MG63 (cell line): ENCODE measurements around the gene DCXR. TPM values are rescaled to one million over a fixed set of nuclear protein-coding genes. Genes with fewer than 3 reads are reported as not detected.
A peak's percentile ranks its signal among the peaks of the same experiment; 100 is the strongest.

Experiments used
- DNase-seq: peaks from one replicate; pipeline ENCODE4 v3.0.0-alpha.2; 2020
- H3K27me3 ChIP-seq: fragments of 250-450 bp; sonication (Bioruptor Pico); 2 replicates; pipeline ENCODE4 v1.5.1; 2020; ENCODE audit warnings: mild to moderate bottlenecking, moderate library complexity
- H3K36me3 ChIP-seq: fragments of 250-450 bp; sonication (Bioruptor Pico); 2 replicates; pipeline ENCODE4 v1.5.1; 2020; ENCODE audit warnings: mild to moderate bottlenecking, moderate library complexity
- H3K4me3 ChIP-seq: fragments of 250-450 bp; sonication (Bioruptor Pico); 2 replicates; pipeline ENCODE4 v1.5.1; 2020; ENCODE audit warnings: mild to moderate bottlenecking, moderate library complexity
- H3K9me3 ChIP-seq: fragments of 250-450 bp; sonication (Bioruptor Pico); 2 replicates; pipeline ENCODE4 v1.5.1; 2020; ENCODE audit warnings: mild to moderate bottlenecking, moderate library complexity
- total RNA-seq: library from RNA; depleted of rRNA; stranded (reverse); fragments of >200 nt; shearing (Covaris generic); gene quantifications from 2 replicates; pipeline ENCODE4 v1.2.3, GENCODE V29; 2014; ENCODE audit warnings: low replicate concordance

Gene DCXR
- total RNA-seq, 1 experiment from 2014 or later, result 73.1 TPM

GRCh38 chr17:82060614-82061013 lies 23.1 kb upstream of the DCXR start:
- no peak for DNase-seq
- no peaks in the 10 kb centered on the region for H3K27me3 ChIP-seq
- H3K4me3 ChIP-seq, result no peak overlapping the region
- H3K9me3 ChIP-seq, result no peaks in the 10 kb centered on the region
- H3K36me3 ChIP-seq, result peaks cover 90% of the 10 kb centered on the region

- no peaks in the 10 kb centered on the region for H3K27me3 ChIP-seq
- DNase-seq, result no peak
- no peak overlapping the region for H3K4me3 ChIP-seq
- no peaks in the 10 kb centered on the region for H3K9me3 ChIP-seq
- peaks cover 92% of the 10 kb centered on the region for H3K36me3 ChIP-seq
Measured at GRCh38 chr17:82060001-82060380, 22.5 kb upstream of the DCXR start.

DNA sequence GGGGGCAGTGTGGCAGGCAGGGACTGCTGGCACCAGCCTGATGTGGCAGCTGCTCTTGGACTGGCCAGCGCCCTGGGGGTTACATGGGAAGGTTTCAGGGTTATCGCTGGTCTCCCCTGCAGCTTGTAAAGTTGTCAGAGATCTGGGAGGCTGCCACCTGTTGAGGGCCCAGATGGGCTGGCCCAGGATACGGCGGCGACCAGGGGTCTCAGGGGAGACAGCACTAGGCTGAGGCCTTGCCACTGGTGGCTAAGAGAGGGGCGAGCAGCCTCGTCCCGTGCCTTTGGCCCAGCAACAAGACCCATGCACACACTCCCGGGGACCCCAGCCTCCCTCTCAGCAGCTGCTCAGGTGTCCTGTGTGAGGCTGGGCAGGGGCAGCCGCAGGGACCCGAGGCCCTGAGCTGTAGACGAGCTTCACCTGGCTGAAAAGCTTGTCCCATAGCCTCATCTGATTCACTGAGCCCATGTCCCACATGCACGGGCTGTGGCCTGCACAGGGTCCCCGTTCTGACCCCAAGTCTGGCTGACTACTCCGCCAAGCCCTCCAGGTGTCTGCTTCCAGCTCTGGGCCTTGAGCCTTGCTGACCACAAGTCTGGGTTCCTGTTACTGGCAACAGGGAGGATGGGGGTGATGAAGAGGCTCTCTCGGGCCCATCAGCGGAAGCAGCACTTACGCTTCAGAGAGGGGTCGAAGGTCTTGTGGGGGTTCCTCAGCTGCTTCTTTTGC lies 21.9 kb upstream of the DCXR start:
- Histone ChIP-seq H3K36me3 (peaks cover 92% of the 10 kb centered on the region), H3K4me3 (no peak overlapping the region), H3K9me3 (no peaks in the 10 kb centered on the region), H3K27me3 (no peaks in the 10 kb centered on the region)
- no peak for DNase-seq

DNA sequence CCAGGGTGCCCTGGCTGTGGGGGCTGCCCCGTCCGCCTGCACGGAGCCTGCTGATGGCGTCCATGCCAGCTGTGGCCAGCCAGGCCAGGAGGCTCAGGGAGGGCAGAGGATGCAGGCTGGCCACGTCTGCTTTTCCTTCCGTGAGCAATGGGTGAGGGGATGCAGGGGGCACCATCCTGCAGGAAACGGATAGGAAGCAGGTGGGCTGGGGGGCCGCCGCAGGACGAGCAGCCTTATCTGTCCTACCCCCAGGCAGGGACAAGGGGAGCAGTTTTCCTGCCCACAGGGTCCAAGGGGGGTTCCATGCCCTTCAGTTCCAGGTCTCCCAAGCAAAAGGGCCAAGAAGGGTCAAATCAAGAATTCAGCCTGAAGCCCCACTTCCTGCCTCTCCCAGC lies 21.4 kb upstream of the DCXR start:
- DNase-seq, result no peak
- Histone ChIP-seq H3K36me3 (peaks cover 92% of the 10 kb centered on the region), H3K4me3 (no peak overlapping the region), H3K9me3 (no peaks in the 10 kb centered on the region), H3K27me3 (no peaks in the 10 kb centered on the region)

- Histone ChIP-seq H3K36me3 (peaks cover 92% of the 10 kb centered on the region), H3K9me3 (no peaks in the 10 kb centered on the region), H3K27me3 (no peaks in the 10 kb centered on the region), H3K4me3 (no peak overlapping the region)
- no peak for DNase-seq
Measured at GRCh38 chr17:82058230-82058854, 20.8 kb upstream of the DCXR start.

- H3K36me3 ChIP-seq, result peaks cover 81% of the 10 kb centered on the region
- DNase-seq, result no peak
- no peak overlapping the region for H3K4me3 ChIP-seq
Measured at GRCh38 chr17:82056729-82057621, 19.5 kb upstream of the DCXR start.

GRCh38 chr17:82055965-82056728 lies 18.6 kb upstream of the DCXR start:
- Histone ChIP-seq H3K9me3 (no peaks in the 10 kb centered on the region), H3K27me3 (no peaks in the 10 kb centered on the region), H3K36me3 (peaks cover 76% of the 10 kb centered on the region), H3K4me3 (no peak overlapping the region)
- no peak for DNase-seq

More at GRCh38 chr17:82056729-82057621, 19.5 kb upstream of the DCXR start:
- Histone ChIP-seq H3K27me3 (no peaks in the 10 kb centered on the region), H3K9me3 (no peaks in the 10 kb centered on the region)

GRCh38 chr17:82055023-82055964 lies 17.8 kb upstream of the DCXR start:
- Histone ChIP-seq H3K36me3 (peaks cover 71% of the 10 kb centered on the region), H3K4me3 (no peak overlapping the region), H3K9me3 (no peaks in the 10 kb centered on the region), H3K27me3 (no peaks in the 10 kb centered on the region)
- DNase-seq, result no peak

DNA sequence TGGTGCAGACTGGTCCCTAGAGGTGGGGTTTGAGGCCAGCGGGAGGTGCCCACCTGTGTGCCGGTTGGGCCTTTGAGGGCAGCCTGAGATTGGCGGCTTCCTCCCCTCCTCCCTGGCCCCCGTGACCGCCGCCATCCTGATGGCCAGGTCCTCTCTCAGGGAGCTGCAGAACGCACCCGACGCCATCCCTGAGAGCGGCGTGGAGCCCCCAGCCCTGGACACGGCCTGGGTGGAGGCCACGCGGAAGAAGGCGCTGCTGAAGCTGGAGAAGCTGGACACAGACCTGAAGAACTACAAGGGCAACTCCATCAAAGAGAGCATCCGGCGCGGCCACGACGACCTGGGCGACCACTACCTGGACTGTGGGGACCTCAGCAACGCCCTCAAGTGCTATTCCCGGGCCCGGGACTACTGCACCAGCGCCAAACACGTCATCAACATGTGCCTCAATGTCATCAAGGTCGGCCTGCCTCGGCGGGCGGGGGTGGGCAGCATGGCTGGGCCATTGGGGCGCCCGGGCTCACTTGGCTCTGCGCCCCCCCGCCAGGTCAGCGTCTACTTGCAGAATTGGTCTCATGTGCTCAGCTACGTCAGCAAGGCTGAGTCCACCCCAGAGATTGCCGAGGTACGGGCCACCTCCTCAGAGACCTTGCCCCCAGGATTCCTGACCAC lies 17.0 kb upstream of the DCXR start:
- H3K36me3 ChIP-seq, result peaks cover 71% of the 10 kb centered on the region
- no peak overlapping the region for H3K4me3 ChIP-seq
- H3K9me3 ChIP-seq, result no peaks in the 10 kb centered on the region
- DNase-seq, result no peak
- no peaks in the 10 kb centered on the region for H3K27me3 ChIP-seq

GRCh38 chr17:82053556-82054263 lies 16.2 kb upstream of the DCXR start:
- H3K9me3 ChIP-seq, result no peaks in the 10 kb centered on the region
- no peaks in the 10 kb centered on the region for H3K27me3 ChIP-seq
- H3K36me3 ChIP-seq, result peaks cover 64% of the 10 kb centered on the region
- DNase-seq, result no peak
- H3K4me3 ChIP-seq, result no peak overlapping the region; the same call in 1 of the 2 replicates

DNA sequence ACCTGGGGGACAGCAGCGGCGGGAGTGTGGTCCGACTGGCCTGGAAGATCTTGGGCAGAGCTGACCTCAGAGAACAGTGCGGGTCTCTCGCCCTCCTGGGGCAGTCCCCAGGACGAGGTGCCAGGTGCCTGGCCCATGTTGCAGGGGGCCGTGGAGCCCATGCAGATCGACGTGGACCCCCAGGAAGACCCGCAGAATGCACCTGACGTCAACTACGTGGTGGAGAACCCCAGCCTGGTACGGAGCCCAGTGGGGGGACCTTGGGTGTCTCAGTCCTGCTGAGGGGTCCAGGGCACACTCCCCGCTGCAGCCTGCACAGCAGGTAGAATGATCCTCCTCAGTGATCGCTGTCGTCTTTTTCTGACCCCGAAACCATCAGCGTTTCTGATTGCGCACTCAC lies 15.6 kb upstream of the DCXR start:
- no peak for DNase-seq
- H3K27me3 ChIP-seq, result no peaks in the 10 kb centered on the region
- H3K4me3 ChIP-seq, result peak overlapping the region; percentile 69
- H3K36me3 ChIP-seq, result peaks cover 62% of the 10 kb centered on the region
- H3K9me3 ChIP-seq, result no peaks in the 10 kb centered on the region

DNA sequence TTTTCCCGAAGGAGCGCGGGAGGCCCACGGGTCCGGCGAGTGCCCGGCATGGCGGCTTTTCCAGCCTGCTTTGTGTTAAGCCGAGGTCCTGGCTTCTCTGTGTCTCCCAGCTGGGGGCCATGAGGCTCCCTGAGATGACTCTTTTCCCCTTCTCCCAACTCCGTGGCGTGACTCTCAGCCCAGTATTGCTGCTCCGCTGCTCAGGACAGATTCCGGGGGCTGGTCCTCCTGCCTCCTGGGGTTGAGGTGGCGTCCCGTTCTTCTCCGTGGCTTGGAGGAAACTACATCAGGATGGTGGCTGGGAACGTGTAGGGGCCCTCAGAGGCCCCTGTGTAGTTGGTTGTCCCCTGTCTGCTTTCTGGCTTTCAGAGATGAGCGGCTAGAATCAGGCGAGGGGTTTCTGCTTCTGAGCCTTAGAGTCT lies 15.2 kb upstream of the DCXR start:
- DNase-seq, result no peak
- peaks cover 59% of the 10 kb centered on the region for H3K36me3 ChIP-seq

GRCh38 chr17:82051776-82052637 lies 14.5 kb upstream of the DCXR start, which contains the start of the genes GPS1 and RFNG:
TSS of gene GPS1 (plus strand) at chr17:82051898. CDS start at chr17:82051932, 34 bp downstream.
TSS of gene RFNG (minus strand) at chr17:82051811. CDS start at chr17:82051766, 45 bp downstream.
- Histone ChIP-seq H3K27me3 (no peaks in the 10 kb centered on the region), H3K36me3 (peaks cover 55% of the 10 kb centered on the region), H3K9me3 (no peaks in the 10 kb centered on the region), H3K4me3 (peak within 1 kb of the TSS; percentile 69)
- peak; percentile 75 for DNase-seq

More for the DNA sequence above, 15.2 kb upstream of the DCXR start:
- Histone ChIP-seq H3K27me3 (no peaks in the 10 kb centered on the region), H3K9me3 (no peaks in the 10 kb centered on the region), H3K4me3 (peak overlapping the region; percentile 69)
